Fibroblast of pulmonary artery (primary cell): ENCODE results near the gene GTPBP4.
A peak's percentile ranks its signal among the peaks of the same experiment; 100 is the strongest.

ENCODE experiments used
- DNase-seq: peaks from one replicate; pipeline ENCODE4 v3.0.0-alpha.2; 2010; ENCODE audit warnings: low read depth
- H3K4me3 ChIP-seq: replicated peaks from 2 replicates; pipeline ENCODE4 v1.5.1; 2011; ENCODE audit warnings: low read depth, mild to moderate bottlenecking, control low read depth, low read length, moderate library complexity
- CTCF ChIP-seq: IDR thresholded peaks from 2 replicates; pipeline ENCODE4 v1.5.1; 2011; ENCODE audit warnings: mild to moderate bottlenecking, control low read depth, low read length, inconsistent platforms; ENCODE audit errors: missing control alignments

GTPBP4 gene

GRCh38 chr10:987870-988666 lies at the start of gene GTPBP4:
TSS of gene GTPBP4 (plus strand) at chr10:988434. CDS start at chr10:988480, 46 bp downstream.
- peak; percentile 98 for DNase-seq
- peak within 1 kb of the TSS; percentile 99 for H3K4me3 ChIP-seq
- TF ChIP-seq CTCF, result no peak

- no peak for TF ChIP-seq CTCF
- no peak overlapping the region for H3K4me3 ChIP-seq
- DNase-seq, result no peak
Measured at GRCh38 chr10:938941-939678, 49.1 kb upstream of the GTPBP4 start.

- H3K4me3 ChIP-seq, result no peak overlapping the region
- TF ChIP-seq CTCF, result no peak
Measured at GRCh38 chr10:943334-944033, 44.8 kb upstream of the GTPBP4 start.

GRCh38 chr10:944034-944831 lies 44.0 kb upstream of the GTPBP4 start:
- no peak for TF ChIP-seq CTCF

More at GRCh38 chr10:943334-944033, 44.8 kb upstream of the GTPBP4 start:
- DNase-seq, result no peak

GRCh38 chr10:945778-946177 lies 42.5 kb upstream of the GTPBP4 start:
- DNase-seq, result no peak
- TF ChIP-seq CTCF, result no peak

More at GRCh38 chr10:944034-944831, 44.0 kb upstream of the GTPBP4 start:
- DNase-seq, result peak; percentile 38
- no peak overlapping the region for H3K4me3 ChIP-seq

GRCh38 chr10:947051-947450 lies 41.2 kb upstream of the GTPBP4 start:
- DNase-seq, result no peak
- no peak overlapping the region for H3K4me3 ChIP-seq
- TF ChIP-seq CTCF, result no peak

More at GRCh38 chr10:945778-946177, 42.5 kb upstream of the GTPBP4 start:
- no peak overlapping the region for H3K4me3 ChIP-seq
